GM18498 (cell line): ENCODE results near the gene EFHD1.
"Not testable (repeated sequence)": the region's sequence is repeated elsewhere in the genome, so short reads cannot be mapped to it uniquely, and the experiment has no call there.

ENCODE experiments used
- ATAC-seq: cut with Tn5 transposase; IDR thresholded peaks from one replicate; pipeline ENCODE4 v1.9.1; 2021; ENCODE audit warnings: mild to moderate bottlenecking, moderate library complexity; ENCODE audit not compliant: unreplicated experiment

The EFHD1 gene

DNA sequence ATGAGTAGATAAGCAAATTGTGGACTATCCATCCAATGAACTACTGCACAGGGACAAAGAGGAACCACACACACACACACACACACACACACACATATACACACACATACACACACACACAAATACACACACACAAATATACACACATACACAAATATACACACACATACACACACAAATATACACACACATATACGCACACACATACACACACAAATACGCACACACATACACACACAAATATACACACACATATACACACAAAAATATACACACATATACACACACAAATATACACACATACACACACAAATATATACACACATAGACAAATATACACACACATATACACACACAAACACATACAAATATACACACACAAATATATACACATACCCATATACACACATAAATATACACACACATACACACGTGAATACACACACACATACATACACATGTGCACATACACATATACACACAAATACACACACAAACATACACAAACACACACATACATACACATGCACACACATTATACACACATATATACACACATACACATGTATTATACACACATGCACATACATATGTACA is 19.8 kb upstream of the EFHD1 start:
- ATAC-seq, result no peak

DNA sequence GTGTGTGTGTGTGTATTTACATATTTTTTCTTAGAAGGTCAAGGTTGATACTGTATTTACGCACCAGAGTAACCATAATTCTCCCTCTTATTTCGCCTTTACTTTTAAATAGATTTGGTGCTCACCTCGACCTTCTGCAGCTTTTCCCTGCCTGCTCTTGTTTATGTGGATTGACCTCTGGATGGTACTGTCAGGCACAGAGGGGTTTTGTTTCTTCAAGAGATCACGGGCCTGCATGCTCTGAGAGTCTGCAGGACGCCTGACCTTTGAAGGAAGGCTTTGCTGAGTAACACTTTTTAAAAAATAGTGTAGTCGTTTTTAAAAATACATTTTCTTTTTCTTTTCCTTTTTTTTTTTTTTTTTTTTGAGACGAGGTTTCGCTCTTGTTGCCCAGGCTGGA is 18.1 kb upstream of the EFHD1 start:
- ATAC-seq, result no peak

DNA sequence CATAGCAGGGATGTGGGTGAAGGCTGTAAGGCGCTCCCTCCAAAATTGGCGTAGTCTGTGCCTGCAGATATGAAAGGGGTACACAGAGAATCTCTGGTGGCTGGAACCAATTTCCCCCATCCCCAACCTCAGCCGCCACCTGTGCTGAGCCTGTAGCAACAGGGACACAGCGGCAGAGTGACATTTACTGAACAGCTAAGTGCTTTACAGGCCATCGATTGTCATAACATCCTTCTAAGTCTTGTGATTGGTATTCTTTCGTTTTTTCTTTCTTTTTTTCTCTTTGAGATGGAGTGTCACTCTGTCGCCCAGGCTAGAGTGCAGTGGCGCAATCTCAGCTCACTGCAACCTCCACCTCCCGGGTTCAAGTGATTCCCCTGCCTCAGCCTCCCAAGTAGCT is 12.2 kb upstream of the EFHD1 start:
- no peak for ATAC-seq

DNA sequence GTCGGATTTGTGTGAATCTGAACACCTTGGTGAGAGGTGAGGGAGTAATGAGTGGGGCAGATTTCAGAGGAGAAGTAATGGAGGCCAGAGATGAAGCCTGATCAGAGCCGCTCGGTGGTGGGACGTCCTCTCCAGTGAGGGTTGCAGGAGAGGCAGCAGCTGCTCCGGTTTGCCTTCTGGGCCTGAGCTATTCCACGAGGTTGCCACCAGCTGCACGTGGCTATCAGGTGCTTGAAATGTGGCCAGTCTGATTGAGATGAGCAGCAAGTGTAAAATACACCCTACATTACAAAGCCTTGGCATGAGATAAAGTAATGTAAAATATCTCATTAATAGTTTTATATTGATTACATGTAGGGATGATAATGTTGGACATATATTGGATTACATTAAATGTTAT is 10.8 kb upstream of the EFHD1 start:
- ATAC-seq, result no peak

DNA sequence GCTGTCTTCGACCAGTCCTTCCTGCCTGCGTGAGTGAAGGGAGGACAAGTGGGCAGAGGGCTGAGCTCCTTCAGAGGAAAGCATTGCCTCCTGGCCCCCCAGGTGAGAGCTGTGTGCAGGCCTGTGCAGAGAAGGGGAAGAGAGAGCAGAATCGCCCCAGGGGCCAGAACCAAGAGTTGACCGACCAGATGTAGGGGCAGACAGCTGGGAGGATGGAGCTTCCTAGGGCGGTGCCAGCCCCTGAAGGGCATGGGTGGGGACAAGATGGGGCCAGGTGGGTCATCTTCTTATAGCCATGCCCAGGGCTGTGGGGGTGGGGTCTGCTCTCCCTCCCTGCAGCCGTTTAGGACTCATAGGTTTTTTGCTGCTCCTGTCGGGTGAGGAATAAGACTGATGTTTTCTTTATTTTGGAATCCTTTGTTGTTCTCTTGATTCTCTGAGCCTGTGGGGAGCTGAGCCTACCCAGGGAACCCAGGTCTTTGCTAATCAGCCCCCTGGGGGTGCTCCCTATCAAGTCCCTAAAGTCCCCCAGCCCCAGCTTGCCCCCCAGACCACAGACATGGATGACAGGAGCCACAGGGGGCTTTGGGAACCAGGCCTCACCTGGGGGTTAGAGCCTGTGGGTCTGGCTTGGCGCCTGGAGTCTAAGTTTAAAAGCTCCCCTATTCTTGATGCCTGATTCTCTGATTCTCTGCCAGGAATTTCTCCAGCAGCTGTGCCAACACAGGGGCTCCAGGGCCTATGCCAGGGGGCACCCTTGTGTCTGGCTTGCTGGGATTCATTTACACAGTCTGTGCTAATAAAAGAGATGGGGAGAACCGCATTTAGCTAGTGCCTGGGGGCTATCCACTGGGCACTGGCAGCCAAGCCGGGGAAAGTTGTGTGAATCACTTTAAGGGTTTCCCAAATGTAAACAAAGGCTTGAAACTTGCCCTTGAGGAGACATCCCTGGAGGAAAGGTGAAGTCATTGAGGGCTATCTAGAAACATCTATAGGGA is 9.3 kb upstream of the EFHD1 start:
- no peak for ATAC-seq

DNA sequence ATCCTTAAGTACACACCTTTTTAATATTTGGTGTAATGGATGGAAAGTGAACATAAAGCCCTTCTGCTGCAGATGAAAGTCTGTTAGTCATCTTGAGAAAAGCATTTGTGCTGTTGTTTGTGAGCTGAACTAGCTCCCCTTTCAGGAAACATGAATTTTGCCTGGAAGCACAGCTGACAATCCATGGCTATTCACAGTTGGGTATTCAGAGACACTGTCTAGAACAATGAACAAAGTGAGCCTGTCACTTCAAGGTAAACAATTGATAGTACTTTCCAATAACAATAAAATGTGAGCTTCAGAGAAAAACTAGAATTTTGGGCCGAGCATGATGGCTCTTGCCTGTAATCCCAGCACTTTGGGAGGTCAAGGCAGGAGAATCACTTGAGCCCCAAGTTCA is 6.8 kb upstream of the EFHD1 start:
- ATAC-seq, result no peak

DNA sequence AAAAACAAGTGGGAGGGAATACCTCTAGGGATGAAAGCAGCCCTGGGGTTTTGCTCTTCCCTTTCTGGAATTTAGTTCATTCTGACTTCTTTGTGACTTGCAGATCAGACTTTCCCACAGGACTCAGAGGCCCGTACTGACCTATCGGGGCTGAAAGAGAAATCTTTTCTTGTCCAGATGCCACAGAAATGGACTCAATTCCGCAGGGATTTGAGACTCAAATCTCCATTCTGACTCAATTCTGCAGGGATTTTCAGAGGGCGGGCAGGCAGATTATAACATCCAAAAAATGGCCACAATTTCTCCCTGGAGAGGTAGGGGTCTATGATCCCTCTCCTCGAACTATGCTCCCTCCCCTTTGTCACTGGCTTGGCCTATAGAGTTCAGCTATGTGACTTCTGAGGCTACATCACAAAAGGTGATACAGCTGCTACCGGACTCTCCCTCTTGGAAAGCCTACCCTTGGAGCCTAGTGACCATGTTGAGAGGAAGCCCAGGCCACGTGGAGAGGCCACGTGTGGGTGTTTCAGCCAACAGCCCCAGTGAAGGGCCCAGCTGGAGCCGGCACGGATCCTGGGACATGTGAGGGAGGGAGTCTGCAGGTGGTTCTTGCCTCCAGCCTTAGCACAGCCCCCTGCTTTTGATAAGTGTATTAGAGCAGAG is 4.8 kb upstream of the EFHD1 start:
- ATAC-seq, result no peak

DNA sequence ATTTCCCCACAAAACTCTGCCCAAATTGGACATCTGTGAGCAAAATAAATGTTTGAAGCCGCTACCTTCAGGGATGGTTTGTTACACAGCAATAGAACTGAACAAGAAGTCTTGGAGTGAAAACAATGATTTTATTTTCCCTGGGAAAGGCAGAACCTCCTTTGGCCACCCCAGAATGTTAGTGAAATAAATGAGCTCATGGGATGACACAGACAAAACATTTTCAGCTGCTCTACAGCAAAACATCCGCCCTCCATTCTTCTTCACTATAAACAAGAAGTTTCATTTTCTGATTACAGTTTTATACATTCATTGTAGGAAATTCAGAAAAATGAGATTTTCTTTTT is 4.3 kb upstream of the EFHD1 start:
- ATAC-seq, result no peak

DNA sequence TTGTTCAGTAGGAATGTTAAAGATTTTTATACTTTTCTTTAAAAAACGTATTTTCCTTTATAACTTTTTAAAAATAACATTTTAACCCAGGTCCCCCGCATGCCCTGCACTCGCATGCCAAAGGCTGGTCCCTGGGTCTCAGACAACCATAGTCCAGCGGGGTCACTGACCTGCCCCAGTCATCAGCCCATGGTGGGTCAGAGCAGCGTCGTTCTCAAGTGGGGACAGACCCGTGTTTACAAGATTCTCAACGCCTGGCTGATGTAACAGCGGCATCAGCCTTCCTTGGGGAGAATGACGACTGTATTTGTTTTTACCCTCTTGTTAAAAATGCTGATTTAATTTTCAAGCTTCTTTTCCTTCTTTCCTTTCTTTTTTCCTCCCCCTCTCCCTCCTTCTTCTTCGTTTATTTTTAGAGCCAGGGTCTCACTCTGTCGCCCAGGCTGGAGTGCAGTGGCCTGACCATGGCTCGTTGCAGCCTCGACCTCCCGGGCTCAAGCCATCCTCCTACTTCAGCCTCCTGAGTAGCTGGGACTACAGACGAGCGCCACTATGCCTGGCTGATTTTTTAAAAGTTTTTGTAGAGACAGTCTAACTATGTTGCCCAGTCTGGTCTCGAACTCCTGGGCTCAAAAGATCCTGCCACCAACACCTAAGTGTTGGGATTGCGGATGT is 1.0 kb upstream of the EFHD1 start:
- ATAC-seq, result no peak

DNA sequence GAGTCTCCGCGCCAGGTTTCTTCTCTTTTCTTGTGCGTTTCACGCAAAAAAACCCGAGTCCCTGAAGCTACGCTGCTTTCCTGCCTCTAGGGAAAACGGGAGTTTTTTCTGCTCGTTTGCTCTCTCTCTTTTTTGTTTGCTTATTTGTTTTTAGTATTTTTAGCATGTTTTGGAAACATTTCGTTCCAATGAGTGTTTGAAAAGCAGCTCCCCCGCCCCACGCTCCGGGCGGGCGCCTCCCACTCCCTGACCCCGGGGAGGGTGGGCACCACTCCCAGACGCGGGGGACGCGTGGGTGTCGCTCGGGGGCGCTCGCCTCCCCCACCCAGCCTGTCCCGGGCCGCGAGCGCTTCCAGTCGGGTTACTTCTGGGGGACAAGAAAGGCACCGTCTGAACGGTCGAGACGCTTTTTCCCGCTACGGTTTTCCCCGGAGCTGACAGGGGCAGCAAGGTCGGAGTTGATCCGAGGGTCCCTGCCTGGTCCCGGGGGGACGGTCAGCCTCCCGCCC is 446 bp upstream of the EFHD1 start:
- ATAC-seq, result no peak

DNA sequence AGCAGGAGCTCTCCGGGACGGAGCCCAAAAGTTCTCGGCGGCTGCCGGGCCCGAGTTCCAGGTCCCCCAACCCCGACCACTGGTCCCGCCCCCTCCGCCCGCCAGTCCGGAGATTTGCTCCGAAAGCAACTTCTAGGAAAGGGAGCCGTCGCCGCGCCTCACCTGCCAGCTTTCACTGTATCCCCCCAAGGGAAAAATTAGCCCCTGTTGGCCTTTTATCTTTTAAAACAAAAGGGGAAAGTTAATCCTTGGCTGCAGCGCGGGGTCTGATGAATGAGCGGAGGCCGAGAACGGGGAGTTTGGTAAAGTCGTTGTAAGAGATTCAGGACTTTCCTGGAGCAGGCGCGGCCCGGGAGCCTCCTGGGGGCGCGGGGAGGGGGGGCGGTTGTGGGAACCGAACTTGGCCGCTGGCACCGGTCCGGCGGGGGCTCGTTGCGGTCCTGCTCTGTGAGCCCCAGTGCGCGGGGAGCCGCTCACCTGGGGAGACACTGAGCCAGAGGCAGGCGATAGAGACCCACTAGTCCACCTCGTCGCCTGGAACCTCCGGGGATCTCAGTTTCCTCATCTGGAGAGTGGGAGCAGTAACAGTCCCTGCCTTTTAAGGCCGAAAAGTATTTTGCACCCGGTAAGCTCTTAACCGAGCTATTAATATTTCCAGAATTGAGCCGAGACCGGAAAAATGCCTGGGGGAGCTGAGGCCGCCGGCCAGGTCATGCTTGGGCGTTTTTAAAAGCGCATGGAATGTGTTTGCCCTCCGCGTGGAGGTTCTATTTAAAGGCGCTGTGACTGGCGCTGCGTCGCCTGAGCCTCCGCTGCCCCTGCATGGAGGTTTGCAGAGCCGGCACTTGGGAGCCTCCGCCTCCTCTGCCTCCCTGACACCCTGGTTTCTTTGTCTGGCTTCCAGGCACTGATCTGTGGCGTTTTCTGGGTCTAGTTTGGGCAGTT is 1.1 kb downstream of the EFHD1 start:
- no peak for ATAC-seq

DNA sequence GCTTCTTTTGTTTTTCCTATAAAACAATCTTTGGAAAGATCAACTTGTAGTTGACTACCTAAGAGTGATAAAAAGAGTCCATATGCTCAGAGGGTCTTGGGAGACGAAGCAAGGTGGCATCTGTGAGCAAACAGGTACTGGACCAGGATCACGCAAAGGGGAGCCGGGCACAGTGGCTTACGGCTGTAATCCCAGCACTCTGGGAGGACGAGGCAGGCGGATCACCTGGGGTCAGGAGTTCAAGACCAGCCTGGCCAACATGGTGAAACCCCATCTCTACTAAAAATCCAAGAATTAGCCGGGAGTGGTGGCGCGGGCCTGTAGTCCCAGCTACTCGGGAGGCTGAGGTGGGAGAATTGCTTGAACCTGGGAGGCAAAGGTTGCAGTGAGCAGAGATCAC is 2.0 kb downstream of the EFHD1 start:
- not testable (repeated sequence) for ATAC-seq

DNA sequence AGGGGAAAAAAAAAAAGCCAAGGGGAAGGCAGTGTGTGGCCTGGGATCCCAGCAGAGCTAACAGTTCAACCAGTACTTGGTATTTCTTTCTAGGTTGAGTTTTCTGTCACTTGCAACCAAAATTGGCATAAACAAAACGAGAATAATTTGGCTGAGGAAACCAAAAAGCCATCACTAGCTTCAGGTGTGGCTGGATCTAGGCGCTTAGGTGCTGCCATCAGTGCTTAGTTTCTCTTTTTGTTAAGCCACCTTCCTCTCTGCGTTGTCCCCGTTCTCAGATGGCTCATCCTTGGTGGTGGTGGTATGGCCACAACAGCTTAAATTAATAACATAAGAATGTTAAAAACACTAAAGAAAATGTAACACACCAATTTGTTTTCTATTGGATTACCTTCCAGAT is 2.4 kb downstream of the EFHD1 start:
- ATAC-seq, result no peak

DNA sequence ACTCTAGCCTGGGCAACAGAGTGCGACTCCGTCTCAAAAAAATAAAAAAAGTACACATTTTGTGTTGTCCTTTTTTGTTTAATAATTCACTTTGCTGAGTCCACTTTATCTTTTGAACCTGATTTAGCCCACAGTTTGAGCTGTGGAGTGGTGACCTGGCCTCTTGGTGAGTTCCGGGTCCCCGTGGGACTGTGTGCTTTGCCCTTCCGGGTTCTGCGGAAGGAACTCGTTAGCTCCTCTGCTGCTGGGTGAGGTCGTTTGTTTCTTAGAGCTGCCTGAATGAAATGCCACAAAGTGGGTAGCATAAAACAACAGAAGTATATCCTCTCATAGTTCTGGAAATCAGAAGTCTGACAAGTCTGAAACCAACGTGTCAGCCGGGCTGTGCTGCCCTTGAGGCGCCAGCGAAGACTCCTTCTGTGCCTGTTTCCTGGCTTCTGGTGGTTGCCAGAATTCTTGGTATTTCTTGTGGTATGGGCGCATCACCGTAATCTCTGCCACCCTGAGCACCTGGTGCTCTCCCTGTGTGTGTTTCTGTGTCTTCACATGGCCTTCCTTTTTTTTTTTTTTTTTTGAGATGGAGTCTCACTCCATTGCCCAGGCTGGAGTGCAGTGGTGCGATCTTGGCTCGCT is 3.5 kb downstream of the EFHD1 start:
- ATAC-seq, result no peak

DNA sequence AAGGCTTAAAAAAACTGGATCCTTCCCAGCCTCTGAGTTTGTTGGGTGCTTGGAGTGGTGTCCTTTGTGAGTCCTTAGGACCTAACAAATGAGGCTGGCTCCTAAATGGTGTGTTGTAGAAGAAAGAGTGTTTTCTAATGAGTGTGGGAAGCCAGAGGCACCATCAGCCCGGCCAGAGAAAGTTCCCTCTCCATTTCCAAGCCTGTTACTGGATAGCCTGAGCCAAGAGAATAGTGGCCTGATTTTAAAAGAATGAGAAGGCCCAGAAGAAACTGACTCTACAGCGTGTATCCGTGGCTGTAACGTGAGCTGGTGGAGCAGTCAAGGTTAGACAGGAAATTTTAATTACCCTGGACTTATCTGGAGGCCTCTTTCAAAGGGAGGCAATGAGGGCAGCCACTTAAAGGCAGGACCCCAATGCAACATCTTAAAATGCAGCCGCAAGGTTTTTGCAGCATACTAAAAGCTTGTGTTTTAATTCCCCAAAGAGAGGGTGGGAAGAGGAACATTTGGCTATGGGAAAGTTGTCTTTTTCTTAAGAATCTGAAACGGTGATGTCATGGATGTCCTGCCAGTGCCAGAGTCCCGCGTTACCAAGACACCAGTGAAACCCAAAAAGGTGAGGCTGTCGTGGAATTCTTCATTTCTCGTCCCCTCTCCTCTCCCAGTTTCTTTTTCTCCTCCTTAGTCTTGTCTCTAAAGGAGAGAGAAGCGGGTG is 4.6 kb downstream of the EFHD1 start:
- ATAC-seq, result no peak

DNA sequence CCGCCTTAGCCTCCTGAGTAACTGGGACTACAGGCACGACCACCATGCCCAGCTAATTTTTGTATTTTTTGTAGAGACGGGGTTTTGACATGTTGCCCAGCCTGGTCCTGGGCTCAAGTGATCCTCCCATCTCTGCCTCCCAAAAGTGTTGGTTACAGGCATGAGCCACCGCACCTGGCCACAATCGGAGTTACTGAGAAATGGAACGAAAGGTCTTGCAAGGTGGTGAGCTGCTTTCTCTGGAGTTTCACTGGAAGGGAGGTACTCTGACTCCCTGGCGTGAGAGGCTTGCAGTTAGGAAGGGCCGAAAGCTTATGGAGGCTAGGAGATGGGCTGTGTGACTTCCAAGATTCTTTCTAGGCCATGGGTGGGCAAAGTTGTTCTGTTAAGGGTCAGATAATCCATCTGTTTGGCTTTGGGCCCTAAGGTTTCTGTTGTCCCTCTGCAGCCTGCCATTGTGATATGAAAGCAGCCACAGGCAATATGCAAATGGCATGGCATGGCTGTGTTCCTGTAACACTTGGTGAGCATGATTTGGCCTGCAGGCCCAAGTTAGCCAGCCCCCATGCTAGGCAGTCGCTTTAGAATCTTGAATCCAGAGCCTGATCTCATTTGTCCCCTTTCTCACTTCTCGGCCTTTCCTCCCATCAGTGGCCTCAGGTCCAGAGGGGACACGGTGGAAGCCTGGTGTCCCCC is 7.9 kb downstream of the EFHD1 start:
- ATAC-seq, result no peak

DNA sequence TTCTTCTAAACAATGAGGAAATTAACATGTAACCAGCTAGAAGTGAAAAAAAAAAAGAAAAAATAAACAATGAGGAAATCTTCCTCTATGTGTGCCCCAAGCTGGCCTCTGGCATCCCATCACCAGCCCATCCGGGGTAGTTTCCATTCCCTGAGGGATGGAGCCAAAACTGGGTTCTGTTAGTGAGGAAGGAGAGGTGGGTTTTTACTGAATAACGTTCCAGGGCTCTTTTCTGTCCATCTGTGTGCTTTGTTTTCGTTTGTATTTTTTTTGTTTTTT is 9.7 kb downstream of the EFHD1 start:
- ATAC-seq, result no peak

DNA sequence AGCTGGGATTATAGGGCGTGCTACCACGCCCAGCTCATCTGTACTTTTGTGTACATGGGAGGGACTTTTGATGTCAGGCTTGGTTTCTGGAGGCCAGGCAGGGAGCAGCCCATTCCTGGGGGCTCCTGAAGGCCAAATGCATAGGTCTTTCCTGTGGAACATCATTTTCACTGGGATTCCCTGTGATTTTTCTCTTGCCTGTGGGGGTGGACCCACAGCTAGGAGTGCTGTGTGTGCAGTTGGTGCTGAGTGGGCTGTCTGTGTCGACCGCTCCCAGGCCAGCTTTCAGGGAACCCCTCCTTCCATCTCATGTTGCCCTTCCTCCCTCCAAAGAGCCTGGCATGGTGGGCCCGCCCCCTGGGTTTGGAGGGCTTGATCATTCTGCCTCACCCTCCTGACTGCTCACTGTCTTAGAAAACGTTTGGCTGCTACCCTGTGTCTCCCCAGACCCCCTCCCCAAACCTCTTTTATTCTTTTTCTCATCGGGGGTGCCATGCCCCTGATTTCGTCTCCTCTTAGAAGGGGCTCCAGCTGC is 10.5 kb downstream of the EFHD1 start:
- ATAC-seq, result no peak
